AG04450 (cell line): ENCODE data around the gene SPEF2. TPM values are rescaled to one million over a fixed set of nuclear protein-coding genes. Genes with fewer than 3 reads are reported as not detected.
"Not testable (repeated sequence)": the region's sequence is repeated elsewhere in the genome, so short reads cannot be mapped to it uniquely, and the experiment has no call there.

Source experiments
- CTCF ChIA-PET: fragments of 300-600, 350-600 bp; formaldehyde crosslinking; extraction: SDS; loops from one replicate; lab custom pipeline; 2022; ENCODE audit warnings: antibody characterized with exemption, inconsistent platforms; lab: Charles Lee
- POLR2A ChIA-PET: fragments of 350-600 bp; formaldehyde crosslinking; extraction: SDS; loops from one replicate; lab custom pipeline; 2021; ENCODE audit warnings: antibody characterized with exemption, inconsistent platforms; lab: Yijun Ruan, JAX
- DNase-seq: peaks from one replicate; pipeline ENCODE4 v3.0.0-alpha.2; 2011; ENCODE audit warnings: low read depth, low spot score
- H3K27ac ChIP-seq: one replicate; pipeline ENCODE4 v1.5.1; 2012; ENCODE audit warnings: low read depth, low read length, control low read depth
- H3K27me3 ChIP-seq: one replicate; pipeline ENCODE4 v1.6.0; 2012; ENCODE audit warnings: low read length; ENCODE audit not compliant: control insufficient read depth, insufficient read depth
- H3K4me3 ChIP-seq: 2 replicates; pipeline ENCODE4 v1.5.1; 2011; ENCODE audit warnings: mild to moderate bottlenecking, low read depth, low read length, control low read depth
- H3K9me3 ChIP-seq: 2 replicates; pipeline ENCODE4 v1.5.1; 2012; ENCODE audit warnings: low read length; ENCODE audit not compliant: control insufficient read depth, insufficient read depth
- polyA plus RNA-seq: library from polyadenylated mRNA; depleted of rRNA; stranded (reverse); fragments of >200 nt; gene quantifications from 2 replicates; pipeline ENCODE4 v1.2.3, GENCODE V29; 2011
- TF ChIP-seq, protein P1 (sequence below): IDR thresholded peaks from 2 replicates; pipeline ENCODE4 v1.5.1; 2011; ENCODE audit warnings: low read depth, low read length, control low read depth, inconsistent platforms

The SPEF2 gene
- polyA plus RNA-seq, 1 experiment, result 4.2 TPM

- ChIA-PET CTCF (interaction anchor here (2.9 kb wide), 1 partner anchor 262 kb away, joined by 11 read pairs; no protein-coding TSS in a partner anchor), POLR2A (no interaction called here)
- Histone ChIP-seq H3K27me3 (no peaks in the 10 kb centered on the region), H3K27ac (no peak overlapping the region), H3K9me3 (no peaks in the 10 kb centered on the region), H3K4me3 (no peak overlapping the region)
- TF ChIP-seq, protein P1, sequence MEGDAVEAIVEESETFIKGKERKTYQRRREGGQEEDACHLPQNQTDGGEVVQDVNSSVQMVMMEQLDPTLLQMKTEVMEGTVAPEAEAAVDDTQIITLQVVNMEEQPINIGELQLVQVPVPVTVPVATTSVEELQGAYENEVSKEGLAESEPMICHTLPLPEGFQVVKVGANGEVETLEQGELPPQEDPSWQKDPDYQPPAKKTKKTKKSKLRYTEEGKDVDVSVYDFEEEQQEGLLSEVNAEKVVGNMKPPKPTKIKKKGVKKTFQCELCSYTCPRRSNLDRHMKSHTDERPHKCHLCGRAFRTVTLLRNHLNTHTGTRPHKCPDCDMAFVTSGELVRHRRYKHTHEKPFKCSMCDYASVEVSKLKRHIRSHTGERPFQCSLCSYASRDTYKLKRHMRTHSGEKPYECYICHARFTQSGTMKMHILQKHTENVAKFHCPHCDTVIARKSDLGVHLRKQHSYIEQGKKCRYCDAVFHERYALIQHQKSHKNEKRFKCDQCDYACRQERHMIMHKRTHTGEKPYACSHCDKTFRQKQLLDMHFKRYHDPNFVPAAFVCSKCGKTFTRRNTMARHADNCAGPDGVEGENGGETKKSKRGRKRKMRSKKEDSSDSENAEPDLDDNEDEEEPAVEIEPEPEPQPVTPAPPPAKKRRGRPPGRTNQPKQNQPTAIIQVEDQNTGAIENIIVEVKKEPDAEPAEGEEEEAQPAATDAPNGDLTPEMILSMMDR, result no peak
- no peak for DNase-seq
Observed at GRCh38 chr5:35664584-35664983, 46.9 kb downstream of the SPEF2 start.

GRCh38 chr5:35665096-35665495, 47.4 kb downstream of the SPEF2 start:
- CTCF ChIA-PET, result interaction anchor here (1.3 to 2.9 kb wide), 3 partner anchors 13 to 261 kb away, joined by 6 to 11 read pairs (median 6); no protein-coding TSS in a partner anchor
- TF ChIP-seq, protein P1, result no peak
- no peak for DNase-seq
- Histone ChIP-seq H3K4me3 (no peak overlapping the region), H3K27me3 (no peaks in the 10 kb centered on the region), H3K27ac (no peak overlapping the region), H3K9me3 (no peaks in the 10 kb centered on the region)
- POLR2A ChIA-PET, result no interaction called here

GRCh38 chr5:35668319-35668718, 50.7 kb downstream of the SPEF2 start:
- Histone ChIP-seq H3K27ac (no peak overlapping the region), H3K4me3 (no peak overlapping the region), H3K27me3 (no peaks in the 10 kb centered on the region), H3K9me3 (no peaks in the 10 kb centered on the region)
- CTCF ChIA-PET, result no interaction called here
- TF ChIP-seq, protein P1, result no peak
- no peak for DNase-seq
- POLR2A ChIA-PET, result no interaction called here

DNA sequence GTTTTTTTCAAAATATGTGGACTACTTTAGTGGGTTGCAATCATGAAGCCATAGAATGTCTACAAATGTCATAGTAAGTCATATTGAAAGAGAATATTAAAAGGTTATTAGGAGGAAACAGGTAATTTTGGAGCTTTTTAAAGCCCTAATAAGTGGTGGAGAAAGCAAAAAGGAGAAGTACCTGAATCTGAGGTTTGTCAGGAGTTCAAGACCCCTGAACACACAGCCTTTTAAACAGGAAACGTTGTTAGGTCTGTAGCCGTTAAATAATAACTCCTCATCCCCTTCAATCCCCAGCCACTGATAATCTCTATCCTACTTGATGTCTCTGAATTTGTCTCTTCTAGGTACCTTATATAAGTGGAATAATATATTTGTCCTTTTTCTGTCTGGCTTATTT, 51.1 kb downstream of the SPEF2 start:
- ChIA-PET POLR2A (no interaction called here), CTCF (no interaction called here)
- TF ChIP-seq, protein P1, result no peak

GRCh38 chr5:35671541-35672295, 54.1 kb downstream of the SPEF2 start:
- H3K27me3 ChIP-seq, result no peaks in the 10 kb centered on the region
- no peak overlapping the region for H3K4me3 ChIP-seq
- TF ChIP-seq, protein P1, result no peak
- ChIA-PET CTCF (interaction anchor here (1.8 kb wide), 1 partner anchor 21 kb away, joined by 7 read pairs; no protein-coding TSS in a partner anchor), POLR2A (no interaction called here)
- no peak for DNase-seq
- H3K9me3 ChIP-seq, result no peaks in the 10 kb centered on the region
- no peak overlapping the region for H3K27ac ChIP-seq

More for the DNA sequence above, 51.1 kb downstream of the SPEF2 start:
- Histone ChIP-seq H3K27ac (no peak overlapping the region), H3K9me3 (no peaks in the 10 kb centered on the region), H3K27me3 (no peaks in the 10 kb centered on the region), H3K4me3 (no peak overlapping the region)
- no peak for DNase-seq

- H3K9me3 ChIP-seq, CTCF ChIA-PET, POLR2A ChIA-PET, DNase-seq, H3K4me3 ChIP-seq, H3K27me3 ChIP-seq, H3K27ac ChIP-seq: not testable (repeated sequence)
Observed at GRCh38 chr5:35672296-35672655, 54.6 kb downstream of the SPEF2 start.
